Activated CD4-positive, alpha-beta T cell treated with anti-CD3 and anti-CD28 coated beads, Interleukin-10, Interleukin-2, amounts not matched to agents 100 ng/mL and 50 ng/mL, durations not matched to agents 16 hours and 8 hours (primary cell): ENCODE results near the gene KIF16B.

Source experiments
- DNase-seq: peaks from one replicate; pipeline ENCODE4 v3.0.0-alpha.2; 2020

Gene KIF16B

GRCh38 chr20:16427571-16427970, 145.7 kb downstream of the KIF16B start:
- DNase-seq, result no peak

DNA sequence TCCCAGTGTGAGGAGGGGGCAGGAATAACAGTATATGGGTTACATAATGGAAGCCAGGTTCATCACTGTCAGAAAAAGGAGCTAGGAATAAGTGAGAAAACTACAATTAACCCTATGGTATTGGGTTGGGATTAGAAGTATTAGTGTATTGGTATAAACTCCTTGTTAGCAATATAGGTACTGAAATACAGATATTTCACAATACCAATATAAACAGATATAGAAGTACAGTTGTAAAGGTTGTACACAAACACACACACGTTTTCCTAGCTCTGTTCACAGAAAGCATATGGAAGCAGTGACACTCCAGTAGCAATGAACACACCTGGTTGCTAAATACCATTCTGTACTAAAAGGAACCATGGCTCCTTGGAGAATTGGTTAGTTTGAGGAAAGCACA, 148.5 kb downstream of the KIF16B start:
- no peak for DNase-seq

DNA sequence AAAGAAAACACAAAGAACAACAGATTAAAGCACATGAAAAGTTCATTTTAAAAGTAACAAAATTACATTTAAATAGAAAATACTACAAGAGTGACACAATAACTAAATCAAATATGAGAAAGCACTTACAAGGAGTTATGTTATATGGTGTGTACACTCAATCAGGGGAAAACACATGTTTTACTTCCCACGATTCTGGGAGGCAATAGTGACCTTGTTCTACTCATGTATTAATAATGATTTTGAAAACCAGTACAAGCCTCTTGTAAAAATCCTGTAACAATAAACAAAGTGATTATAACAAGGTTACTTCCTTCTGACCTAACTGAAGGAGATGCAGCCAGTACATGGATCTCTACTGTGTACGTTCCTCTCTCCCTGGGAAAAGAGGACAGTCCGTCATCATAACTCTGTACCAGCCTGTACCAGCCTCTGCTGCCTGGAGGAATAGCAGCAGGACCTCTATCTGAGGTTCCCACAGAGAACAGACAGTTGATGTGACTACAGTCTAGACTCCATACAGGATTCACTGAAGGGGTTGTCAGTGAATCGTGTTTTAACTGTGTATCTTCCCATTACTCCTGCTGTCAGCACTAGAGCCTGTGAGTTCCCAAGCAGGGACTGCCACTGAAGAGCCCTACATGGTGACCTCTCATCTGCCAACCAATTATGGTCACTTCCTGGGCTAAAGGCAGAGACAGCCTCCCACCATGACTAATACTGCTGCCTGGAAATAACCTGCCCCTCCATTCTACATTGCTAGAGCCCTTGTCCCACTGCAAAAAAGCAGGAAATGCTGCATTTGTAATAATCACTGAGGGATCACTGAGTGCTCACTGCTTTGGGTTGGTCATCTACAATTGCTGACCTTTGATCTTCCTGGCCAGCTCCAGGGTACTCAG, 149.7 kb downstream of the KIF16B start:
- DNase-seq, result no peak

- no peak for DNase-seq
Measured at GRCh38 chr20:16419138-16419715, 154.0 kb downstream of the KIF16B start.

DNA sequence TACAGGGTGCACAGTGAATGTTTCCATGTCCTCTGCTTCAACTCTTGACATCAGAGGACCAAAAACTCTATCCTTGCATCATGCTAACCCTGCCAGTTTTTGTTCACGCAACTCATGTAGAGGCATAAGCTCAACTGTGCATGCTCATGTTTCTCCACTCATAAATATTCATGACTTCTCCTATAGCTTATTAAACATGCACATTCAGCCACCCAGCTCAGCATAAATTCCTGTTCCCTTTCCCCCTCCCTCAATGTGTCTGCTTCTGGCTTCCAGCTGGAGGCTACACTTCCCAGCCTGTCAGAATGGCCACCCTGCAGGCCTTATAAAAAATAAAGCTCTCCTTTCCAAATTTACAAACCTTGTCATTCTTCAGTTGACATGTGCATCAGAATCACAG, 154.6 kb downstream of the KIF16B start:
- no peak for DNase-seq

DNA sequence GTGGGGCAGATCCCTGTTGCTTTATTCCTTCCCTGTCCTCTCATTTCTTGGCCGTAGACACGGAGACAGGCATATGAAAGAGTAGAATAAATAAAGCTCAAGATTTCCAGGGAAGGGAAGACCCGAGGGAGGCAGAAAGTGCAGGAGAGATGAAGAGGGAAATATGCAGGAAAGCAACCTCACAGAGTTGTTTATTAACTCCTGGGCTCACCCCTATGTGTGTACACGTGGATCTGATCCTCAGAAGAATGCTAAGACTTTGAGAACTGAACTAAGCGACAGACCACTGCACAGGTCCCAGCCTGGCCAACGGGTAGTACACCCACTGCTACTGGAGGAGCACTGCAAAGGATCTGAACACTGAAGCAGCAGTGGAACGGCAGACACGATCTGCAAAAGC, 156.2 kb downstream of the KIF16B start:
- no peak for DNase-seq

GRCh38 chr20:16415071-16416053, 157.9 kb downstream of the KIF16B start:
- DNase-seq, result no peak

DNA sequence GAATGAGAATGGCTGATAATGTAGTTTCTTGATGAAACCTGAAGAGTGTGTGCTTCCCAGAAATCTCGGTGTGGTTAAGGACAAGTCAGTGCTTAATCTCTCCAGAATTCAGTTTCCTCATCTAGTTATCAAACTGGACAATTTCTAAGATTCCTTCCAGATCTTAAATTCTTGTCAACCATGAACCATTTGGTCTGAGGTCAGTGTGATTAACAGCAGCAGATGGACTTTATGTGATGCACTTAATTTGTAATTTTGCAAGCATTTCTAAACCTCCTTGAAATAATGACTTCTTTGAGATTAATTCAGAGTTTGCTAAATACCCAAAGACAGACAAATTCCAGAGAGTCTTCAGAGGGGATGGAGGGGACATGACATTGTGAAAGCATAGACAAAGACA, 160.3 kb downstream of the KIF16B start:
- no peak for DNase-seq

DNA sequence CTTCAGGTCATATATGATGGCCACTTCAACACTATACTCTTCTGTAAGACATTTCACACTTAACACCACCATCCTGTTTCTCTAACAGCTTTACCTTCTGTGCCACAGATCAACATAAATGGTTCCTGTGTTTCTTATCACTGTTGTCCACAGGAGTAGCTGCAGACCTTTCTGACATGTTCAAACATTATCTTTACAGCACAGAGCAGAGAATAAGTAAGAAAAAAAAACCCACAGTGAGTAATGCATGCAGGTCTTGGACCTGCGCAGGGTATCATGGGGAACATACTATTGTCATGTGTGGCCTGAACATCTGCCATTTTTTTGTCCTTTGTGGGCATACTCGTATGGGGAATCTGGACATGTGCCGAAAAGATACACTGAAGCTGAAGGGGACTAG, 161.9 kb downstream of the KIF16B start:
- DNase-seq, result no peak

DNA sequence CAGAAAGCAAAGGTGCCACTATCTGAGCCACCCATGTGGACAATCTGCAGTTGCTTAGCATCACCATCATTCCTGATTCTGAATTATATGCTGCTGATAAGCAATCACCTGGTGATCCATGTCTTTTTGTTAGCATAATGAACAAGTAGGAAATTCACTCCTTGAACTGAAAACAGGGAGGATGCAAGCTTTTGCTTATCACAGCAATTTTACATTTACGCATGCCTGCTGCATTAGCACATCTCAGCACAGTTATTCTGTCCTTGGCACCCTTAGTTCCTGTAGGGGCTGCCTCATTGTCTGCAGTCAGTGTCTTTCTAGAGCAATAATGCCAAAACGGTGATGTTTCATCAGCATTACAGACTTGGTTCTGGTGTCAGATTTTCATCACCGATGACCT, 162.6 kb downstream of the KIF16B start:
- no peak for DNase-seq

DNA sequence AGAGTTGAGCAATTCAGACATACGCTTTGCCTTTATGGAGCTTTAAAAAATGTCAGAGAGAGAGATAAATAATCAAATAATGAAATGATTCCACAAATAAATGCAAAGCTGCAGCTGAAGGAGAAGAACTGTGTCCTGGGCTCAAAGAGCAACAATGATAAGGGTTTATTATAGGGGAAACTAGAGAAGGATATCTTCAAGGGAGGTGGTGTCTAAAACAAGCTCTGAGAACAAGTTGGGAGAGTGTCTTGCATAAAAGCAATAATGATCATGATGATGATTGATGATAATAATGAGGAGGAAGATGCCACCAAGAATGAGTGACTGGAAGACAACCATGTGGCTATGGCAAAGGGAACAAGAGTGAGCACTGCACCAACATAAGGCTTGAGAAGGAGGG, 164.3 kb downstream of the KIF16B start:
- no peak for DNase-seq

- no peak for DNase-seq
Measured at GRCh38 chr20:16407251-16408067, 165.8 kb downstream of the KIF16B start.

GRCh38 chr20:16405254-16405653, 168.0 kb downstream of the KIF16B start:
- DNase-seq, result no peak

DNA sequence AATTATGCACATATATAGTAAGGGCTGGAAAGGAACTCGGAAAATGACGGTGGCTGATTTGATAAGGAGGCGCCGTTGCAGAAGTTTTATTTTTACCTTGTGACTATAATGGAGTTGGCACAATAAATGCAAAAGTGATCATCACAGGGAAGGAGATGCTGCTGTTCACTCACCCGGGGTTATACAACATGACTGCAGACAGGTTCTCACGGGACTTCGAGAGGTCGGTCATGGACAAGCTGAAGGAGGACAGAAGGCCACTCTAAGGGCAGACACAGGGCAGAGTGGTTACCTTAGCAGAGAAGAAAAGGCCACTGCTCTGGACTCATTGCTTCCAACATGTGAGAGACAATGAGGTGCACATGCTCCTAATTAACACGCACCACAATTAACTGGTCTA, 168.6 kb downstream of the KIF16B start:
- no peak for DNase-seq

DNA sequence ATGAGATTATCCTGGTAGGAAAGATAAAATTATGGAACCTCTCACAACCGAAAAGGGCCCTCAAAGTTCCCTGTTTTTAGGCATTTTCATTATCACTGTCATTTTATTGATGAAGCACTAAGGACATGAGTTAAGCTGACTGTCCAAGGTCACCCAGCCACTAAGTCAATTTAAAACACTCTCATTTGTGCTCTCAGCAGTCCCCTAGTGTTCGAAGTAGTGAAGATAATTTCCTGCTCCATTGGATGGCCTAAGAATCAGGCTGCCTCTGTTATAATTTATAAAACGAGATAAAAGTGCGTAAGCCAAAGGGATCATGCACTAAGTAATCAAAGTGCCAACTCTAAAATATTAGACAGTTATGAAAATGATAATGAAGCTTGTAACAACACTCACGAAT, 169.1 kb downstream of the KIF16B start:
- no peak for DNase-seq

DNA sequence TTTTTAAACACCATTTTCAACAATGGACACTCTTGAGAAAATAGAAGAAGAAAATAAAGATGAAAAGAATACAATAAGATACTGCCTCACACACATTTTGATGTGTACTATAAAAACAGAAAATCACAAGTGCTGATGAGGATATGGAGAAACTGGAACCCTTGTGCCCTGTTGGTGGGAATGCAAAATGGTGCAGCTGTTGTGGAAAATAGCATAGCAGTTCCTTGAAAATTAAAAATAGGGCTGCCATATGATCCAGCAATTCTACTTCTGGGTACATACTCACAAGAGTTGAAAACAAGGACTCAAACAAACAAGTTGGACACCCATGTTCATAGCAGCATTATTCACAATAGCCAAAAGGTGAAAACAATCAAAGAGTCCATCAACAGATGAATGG, 173.0 kb downstream of the KIF16B start:
- no peak for DNase-seq

DNA sequence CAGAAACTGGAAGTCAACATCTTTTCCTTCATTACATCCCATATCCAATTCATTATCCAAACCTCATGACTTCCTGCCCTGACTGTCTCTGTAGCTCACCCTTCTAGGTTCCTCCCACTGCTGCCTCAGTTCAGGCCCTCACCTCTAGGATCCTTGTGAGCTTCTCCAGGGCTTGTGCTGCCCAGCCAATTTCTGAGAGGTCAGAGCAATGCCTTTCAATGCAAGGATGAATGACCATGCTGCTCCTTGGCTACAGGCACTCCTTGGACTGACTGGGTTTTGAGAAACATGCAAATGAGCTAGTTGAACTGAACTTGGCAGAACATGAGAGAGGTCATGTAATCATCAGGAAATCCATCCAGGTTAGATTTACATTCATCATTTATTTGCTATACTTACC, 173.4 kb downstream of the KIF16B start:
- DNase-seq, result no peak

GRCh38 chr20:16397086-16397485, 176.2 kb downstream of the KIF16B start:
- DNase-seq, result no peak

DNA sequence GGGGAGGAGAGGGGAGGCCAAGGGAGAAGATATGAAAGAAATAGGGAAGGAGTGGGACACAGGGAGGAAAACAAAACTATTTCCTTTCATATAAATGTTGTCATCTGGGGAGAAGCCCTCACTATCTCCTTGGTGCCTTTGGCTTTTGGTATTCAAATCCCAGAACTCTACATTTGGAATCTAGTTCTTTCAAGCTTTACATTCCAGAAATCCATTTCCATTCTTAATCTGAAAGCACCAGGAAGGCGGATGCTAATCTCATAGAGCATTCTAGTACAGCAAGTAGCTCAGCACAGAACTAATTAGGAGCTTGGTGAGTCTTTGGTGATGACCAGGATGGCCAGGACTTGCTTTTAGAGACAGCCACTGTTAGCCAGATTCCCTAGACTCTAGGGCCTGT, 177.9 kb downstream of the KIF16B start:
- no peak for DNase-seq

- DNase-seq, result no peak
Measured at GRCh38 chr20:16394784-16395183, 178.5 kb downstream of the KIF16B start.

DNA sequence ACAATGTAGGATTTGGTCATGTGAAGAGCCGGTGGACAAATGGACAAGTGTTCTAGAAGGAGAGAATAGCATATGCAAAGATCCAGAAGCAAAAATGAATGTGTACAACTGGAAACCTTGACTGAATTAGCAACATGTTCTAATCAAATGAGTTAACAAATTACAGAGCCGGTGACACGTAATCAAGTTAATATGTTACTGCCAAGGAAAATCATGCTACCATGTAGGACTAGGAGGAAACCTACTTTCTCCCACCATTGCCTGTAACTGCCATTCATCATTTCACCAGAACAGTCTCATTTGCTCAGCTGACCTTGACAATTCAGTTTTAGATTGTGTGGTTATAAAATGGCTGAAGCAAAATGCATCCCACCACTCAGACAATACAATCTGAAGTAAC, 179.4 kb downstream of the KIF16B start:
- no peak for DNase-seq

DNA sequence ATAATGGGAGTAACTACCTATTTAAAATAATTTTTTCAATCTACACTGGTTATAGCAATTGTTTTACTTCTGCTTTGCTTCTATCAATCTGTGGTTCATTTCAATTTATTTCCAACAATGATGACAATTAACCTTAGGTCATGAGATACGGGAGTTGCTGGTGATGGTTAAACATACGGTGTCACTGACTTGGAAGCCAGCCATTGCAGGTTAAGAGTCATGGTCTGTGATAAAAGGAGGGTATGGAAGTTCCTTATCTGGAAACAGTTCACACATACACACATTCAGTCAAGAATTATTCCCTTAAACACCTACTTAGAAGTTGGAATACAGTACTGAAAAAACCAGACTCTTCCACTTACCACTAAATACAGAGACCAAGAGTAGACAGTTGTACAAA, 180.0 kb downstream of the KIF16B start:
- no peak for DNase-seq

GRCh38 chr20:16392346-16392745, 180.9 kb downstream of the KIF16B start:
- no peak for DNase-seq
